Measurements from ENCODE around the gene EHHADH.

- no peak for TF ChIP-seq FOXJ3 (CRISPR knock-in tag; IDR thresholded peaks at IDR 0.05; ENCODE audit: borderline replicate concordance)
- no peak for TF ChIP-seq CTCF (IDR thresholded peaks at IDR 0.05)
- no peak for TF ChIP-seq ATF1 (CRISPR knock-in tag; IDR thresholded peaks at IDR 0.05)
- no peak for TF ChIP-seq ATF3 (CRISPR knock-in tag; conservative IDR thresholded peaks at IDR 0.05)
- no peak for TF ChIP-seq ZNF121 (CRISPR knock-in tag; IDR thresholded peaks at IDR 0.05)
- TF ChIP-seq AFF4 (CRISPR knock-in tag; IDR thresholded peaks at IDR 0.05; ENCODE audit: borderline replicate concordance), result no peak
These were observed 3.2 kb downstream of the EHHADH start for GRCh38 chr3:185250653-185251052.
